DND-41 (cell line): ENCODE results near the gene TTLL9.

Experiments
- ATAC-seq: fragments of 200-7000 bp; cut with Tn5 transposase; 3 replicates; pipeline ENCODE4 v1.9.1; 2021; ENCODE audit warnings: low read depth; ENCODE audit not compliant: insufficient read depth
- DNase-seq: peaks from one replicate; pipeline ENCODE4 v3.0.0-alpha.2; 2020
- H2AFZ ChIP-seq: 2 replicates; pipeline ENCODE4 v1.6.0; 2012; ENCODE audit warnings: low read depth, low read length
- H3K27ac ChIP-seq: 2 replicates; pipeline ENCODE4 v1.5.1; 2012; ENCODE audit warnings: low read length, inconsistent platforms
- H3K27me3 ChIP-seq: fragments of 200-600 bp; sonication (generic); 2 replicates; pipeline ENCODE4 v1.6.0; 2012; ENCODE audit warnings: low read length, mild to moderate bottlenecking, inconsistent platforms; ENCODE audit not compliant: insufficient read depth, poor library complexity
- H3K36me3 ChIP-seq: 2 replicates; pipeline ENCODE4 v1.5.1; 2012; ENCODE audit warnings: low read length, inconsistent platforms; ENCODE audit not compliant: insufficient read depth
- H3K4me1 ChIP-seq: 2 replicates; pipeline ENCODE4 v1.5.1; 2012; ENCODE audit warnings: mild to moderate bottlenecking, low read length; ENCODE audit not compliant: insufficient read depth
- H3K4me2 ChIP-seq: 2 replicates; pipeline ENCODE4 v1.6.0; 2012; ENCODE audit warnings: mild to moderate bottlenecking, moderate library complexity, low read length, inconsistent platforms; ENCODE audit not compliant: insufficient read depth
- H3K4me3 ChIP-seq, 2 experiments: fragments of 200-600 bp in 1 of 2; shearing (Covaris generic) in 1 of 2; 2 replicates each; pipeline ENCODE4 v1.5.1; 2012 to 2016; ENCODE audit warnings: inconsistent platforms in 2 of 2, low read length in 2 of 2, mild to moderate bottlenecking in 2 of 2, low read depth in 1 of 2, moderate library complexity in 1 of 2
- H3K79me2 ChIP-seq: 2 replicates; pipeline ENCODE4 v1.6.0; 2012; ENCODE audit warnings: low read length, inconsistent platforms; ENCODE audit not compliant: insufficient read depth
- H3K9ac ChIP-seq: 2 replicates; pipeline ENCODE4 v1.6.0; 2012; ENCODE audit warnings: low read depth, mild to moderate bottlenecking, inconsistent platforms, low read length, moderate library complexity
- H3K9me3 ChIP-seq: 2 replicates; pipeline ENCODE4 v1.5.1; 2012; ENCODE audit warnings: low read length, moderate library complexity, mild to moderate bottlenecking, inconsistent platforms; ENCODE audit not compliant: insufficient read depth, severe bottlenecking
- H4K20me1 ChIP-seq: 2 replicates; pipeline ENCODE4 v1.6.0; 2012; ENCODE audit warnings: low read length; ENCODE audit not compliant: insufficient read depth
- EZH2 ChIP-seq: IDR thresholded peaks from 3 replicates; pipeline ENCODE4 v1.6.1; 2012; ENCODE audit warnings: borderline replicate concordance, low read depth, mild to moderate bottlenecking, moderate library complexity, low read length, inconsistent platforms; ENCODE audit not compliant: severe bottlenecking
- TF ChIP-seq, protein P1 (sequence below): IDR thresholded peaks from 2 replicates; pipeline ENCODE4 v1.5.1; 2012; ENCODE audit warnings: borderline replicate concordance, low read length, moderate library complexity, mild to moderate bottlenecking; ENCODE audit not compliant: poor library complexity, severe bottlenecking; ENCODE audit errors: extremely low read depth

Gene TTLL9

GRCh38 chr20:31968291-31969126, 98.1 kb downstream of the TTLL9 start:
- Histone ChIP-seq H3K4me2 (no peak overlapping the region), H3K27me3 (no peaks in the 10 kb centered on the region), H3K4me1 (no peaks in the 10 kb centered on the region), H3K9me3 (no peaks in the 10 kb centered on the region), H3K79me2 (no peaks in the 10 kb centered on the region), H2AFZ (no peak overlapping the region), H4K20me1 (peaks cover 6% of the 10 kb centered on the region), H3K9ac (no peak overlapping the region), H3K27ac (no peak overlapping the region), H3K4me3 (no peak overlapping the region), H3K36me3 (no peaks in the 10 kb centered on the region)
- ATAC-seq (peak; percentile 99), DNase-seq (peak; percentile 89)
- TF ChIP-seq, protein P1, sequence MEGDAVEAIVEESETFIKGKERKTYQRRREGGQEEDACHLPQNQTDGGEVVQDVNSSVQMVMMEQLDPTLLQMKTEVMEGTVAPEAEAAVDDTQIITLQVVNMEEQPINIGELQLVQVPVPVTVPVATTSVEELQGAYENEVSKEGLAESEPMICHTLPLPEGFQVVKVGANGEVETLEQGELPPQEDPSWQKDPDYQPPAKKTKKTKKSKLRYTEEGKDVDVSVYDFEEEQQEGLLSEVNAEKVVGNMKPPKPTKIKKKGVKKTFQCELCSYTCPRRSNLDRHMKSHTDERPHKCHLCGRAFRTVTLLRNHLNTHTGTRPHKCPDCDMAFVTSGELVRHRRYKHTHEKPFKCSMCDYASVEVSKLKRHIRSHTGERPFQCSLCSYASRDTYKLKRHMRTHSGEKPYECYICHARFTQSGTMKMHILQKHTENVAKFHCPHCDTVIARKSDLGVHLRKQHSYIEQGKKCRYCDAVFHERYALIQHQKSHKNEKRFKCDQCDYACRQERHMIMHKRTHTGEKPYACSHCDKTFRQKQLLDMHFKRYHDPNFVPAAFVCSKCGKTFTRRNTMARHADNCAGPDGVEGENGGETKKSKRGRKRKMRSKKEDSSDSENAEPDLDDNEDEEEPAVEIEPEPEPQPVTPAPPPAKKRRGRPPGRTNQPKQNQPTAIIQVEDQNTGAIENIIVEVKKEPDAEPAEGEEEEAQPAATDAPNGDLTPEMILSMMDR = no peak
- TF ChIP-seq EZH2 = no peak

- Histone ChIP-seq H3K4me1 (no peaks in the 10 kb centered on the region), H3K79me2 (no peaks in the 10 kb centered on the region), H3K27me3 (no peaks in the 10 kb centered on the region), H3K36me3 (no peaks in the 10 kb centered on the region), H3K4me3 (no peak overlapping the region), H3K9me3 (no peaks in the 10 kb centered on the region), H2AFZ (no peak overlapping the region), H3K27ac (no peak overlapping the region), H4K20me1 (peaks cover 8% of the 10 kb centered on the region), H3K4me2 (no peak overlapping the region), H3K9ac (no peak overlapping the region)
- TF ChIP-seq EZH2 = no peak
- ATAC-seq = no peak
- no peak for DNase-seq
Observed at GRCh38 chr20:31969991-31970390, 99.6 kb downstream of the TTLL9 start.

- H3K4me3 ChIP-seq = no peak overlapping the region
- no peak for ATAC-seq
- H2AFZ ChIP-seq = no peak overlapping the region
- no peak overlapping the region for H3K9ac ChIP-seq
- H3K27me3 ChIP-seq = no peaks in the 10 kb centered on the region
- no peaks in the 10 kb centered on the region for H3K36me3 ChIP-seq
- H3K4me1 ChIP-seq = no peaks in the 10 kb centered on the region
- H3K27ac ChIP-seq = no peak overlapping the region
- no peak for TF ChIP-seq EZH2
- TF ChIP-seq, protein P1 = no peak
- H3K4me2 ChIP-seq = no peak overlapping the region
- peaks cover 6% of the 10 kb centered on the region for H4K20me1 ChIP-seq
- no peak for DNase-seq
- H3K9me3 ChIP-seq = no peaks in the 10 kb centered on the region
- H3K79me2 ChIP-seq = no peaks in the 10 kb centered on the region
Observed at GRCh38 chr20:31972471-31973021, 102.1 kb downstream of the TTLL9 start.

DNA sequence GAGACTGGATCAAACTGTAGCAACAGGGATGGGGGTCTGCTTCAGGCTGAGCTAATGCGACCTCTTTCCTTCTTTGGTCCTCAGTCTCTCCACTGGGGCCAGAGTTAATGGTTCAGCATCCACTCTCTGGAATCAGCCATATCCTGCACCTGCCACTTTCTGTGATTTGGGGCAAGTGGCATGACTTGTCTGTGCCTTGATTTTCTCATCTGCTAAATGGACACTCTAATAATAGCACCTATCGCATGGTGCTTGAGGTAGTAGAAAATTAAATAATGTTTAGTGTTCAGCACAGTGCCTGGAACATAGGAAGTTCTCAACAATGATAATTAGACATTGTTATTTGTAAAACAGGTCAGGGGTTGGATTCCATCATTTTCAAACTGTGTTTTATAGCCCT, 103.9 kb downstream of the TTLL9 start:
- Histone ChIP-seq H3K9ac (no peak overlapping the region), H4K20me1 (peaks cover 4% of the 10 kb centered on the region; the same call in 1 of the 2 replicates), H3K27me3 (no peaks in the 10 kb centered on the region), H3K9me3 (no peaks in the 10 kb centered on the region), H3K27ac (no peak overlapping the region), H2AFZ (no peak overlapping the region), H3K79me2 (no peaks in the 10 kb centered on the region), H3K4me1 (no peaks in the 10 kb centered on the region), H3K4me3 (no peak overlapping the region), H3K36me3 (no peaks in the 10 kb centered on the region), H3K4me2 (no peak overlapping the region)
- DNase-seq (no peak), ATAC-seq (no peak)
- TF ChIP-seq EZH2 = no peak
- TF ChIP-seq, protein P1 = no peak
